Measurements from ENCODE around the gene TRIM47.

TRIM47 gene

GRCh38 chr17:75845933-75846691, 32.3 kb downstream of the TRIM47 start:
- DNase-seq (ENCODE audit: insufficient read length) (no peak), FAIRE-seq (no peak)
- TF ChIP-seq POLR2A (IDR thresholded peaks at IDR 0.05; ENCODE audit: low read depth, low read length) = no peak
- no peak for TF ChIP-seq TAF1 (IDR thresholded peaks at IDR 0.05; ENCODE audit: borderline replicate concordance, low read depth, low read length)
- TF ChIP-seq POLR2AphosphoS5 (IDR thresholded peaks at IDR 0.05; ENCODE audit: low read depth, low read length) = no peak

DNA sequence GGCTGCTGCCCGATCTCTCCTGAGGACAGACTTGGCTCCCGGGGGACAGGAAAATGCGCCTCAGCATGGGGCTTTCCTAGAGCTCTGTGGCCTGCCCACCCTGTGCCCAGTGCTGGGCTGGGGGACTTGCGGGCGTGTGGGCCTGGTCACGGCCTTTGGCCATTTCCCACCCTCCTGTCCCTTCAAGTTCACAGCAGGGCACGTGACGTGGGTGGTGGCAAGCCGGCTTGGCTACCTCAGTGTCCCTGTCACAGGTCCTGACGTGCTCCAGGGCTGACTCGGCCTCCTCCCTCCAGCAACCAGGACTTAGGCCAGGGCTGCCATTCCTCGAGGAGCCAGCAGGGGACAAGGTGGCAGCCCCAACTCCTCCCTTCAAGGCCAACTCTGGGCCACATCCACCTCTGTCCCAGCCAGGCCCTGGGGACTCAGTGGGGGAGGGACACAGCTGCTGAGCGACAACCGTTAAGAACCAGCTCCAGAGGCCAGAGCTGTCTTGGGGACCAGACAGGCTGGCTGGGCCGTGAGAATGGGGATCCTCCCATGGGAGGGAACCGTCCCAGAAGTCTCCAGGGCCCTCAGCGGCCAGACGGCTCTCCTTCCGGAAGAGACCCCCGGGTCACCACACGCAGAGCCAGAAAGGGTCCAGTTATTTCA, 33.2 kb downstream of the TRIM47 start:
- TF ChIP-seq POLR2A (IDR thresholded peaks at IDR 0.05; ENCODE audit: low read depth, low read length) (peak; percentile 61; the same call in 1 of the 2 replicates), POLR2AphosphoS5 (IDR thresholded peaks at IDR 0.05; ENCODE audit: low read depth, low read length) (no peak)
- peak; percentile 96 for DNase-seq (ENCODE audit: insufficient read length)
- FAIRE-seq = peak; percentile 95

DNA sequence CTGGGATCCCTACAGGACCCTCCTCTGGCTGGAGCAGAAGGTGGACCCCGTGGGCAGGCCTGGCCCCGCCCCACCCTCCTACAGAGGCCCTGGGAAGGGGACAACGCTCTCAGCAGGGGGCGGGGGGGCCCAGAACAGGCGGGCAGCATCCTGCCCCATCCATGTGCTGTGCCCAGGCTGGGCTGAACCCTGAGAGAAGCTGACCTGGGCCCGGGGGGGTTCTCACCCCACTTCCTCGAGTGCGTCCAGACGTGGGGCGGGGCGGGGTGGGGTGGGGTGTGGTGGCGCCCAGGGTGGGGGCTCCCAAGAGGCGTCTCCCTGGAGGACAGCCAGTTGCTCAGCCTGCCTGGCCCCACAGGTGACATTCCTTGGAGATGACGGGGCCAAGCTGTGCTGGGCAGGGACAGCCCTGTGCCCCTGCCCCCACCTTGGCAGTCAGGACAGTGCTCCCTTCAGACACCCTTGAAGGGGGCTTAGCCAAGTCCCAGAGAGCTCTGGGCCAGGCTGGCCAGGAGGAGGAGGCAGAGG, 33.8 kb downstream of the TRIM47 start:
- TF ChIP-seq TAF1 (IDR thresholded peaks at IDR 0.05; ENCODE audit: borderline replicate concordance, low read depth, low read length) (no peak), POLR2A (IDR thresholded peaks at IDR 0.05; ENCODE audit: low read depth, low read length) (no peak), POLR2AphosphoS5 (IDR thresholded peaks at IDR 0.05; ENCODE audit: low read depth, low read length) (no peak)
- DNase-seq (ENCODE audit: insufficient read length) = no peak
- no peak for FAIRE-seq

DNA sequence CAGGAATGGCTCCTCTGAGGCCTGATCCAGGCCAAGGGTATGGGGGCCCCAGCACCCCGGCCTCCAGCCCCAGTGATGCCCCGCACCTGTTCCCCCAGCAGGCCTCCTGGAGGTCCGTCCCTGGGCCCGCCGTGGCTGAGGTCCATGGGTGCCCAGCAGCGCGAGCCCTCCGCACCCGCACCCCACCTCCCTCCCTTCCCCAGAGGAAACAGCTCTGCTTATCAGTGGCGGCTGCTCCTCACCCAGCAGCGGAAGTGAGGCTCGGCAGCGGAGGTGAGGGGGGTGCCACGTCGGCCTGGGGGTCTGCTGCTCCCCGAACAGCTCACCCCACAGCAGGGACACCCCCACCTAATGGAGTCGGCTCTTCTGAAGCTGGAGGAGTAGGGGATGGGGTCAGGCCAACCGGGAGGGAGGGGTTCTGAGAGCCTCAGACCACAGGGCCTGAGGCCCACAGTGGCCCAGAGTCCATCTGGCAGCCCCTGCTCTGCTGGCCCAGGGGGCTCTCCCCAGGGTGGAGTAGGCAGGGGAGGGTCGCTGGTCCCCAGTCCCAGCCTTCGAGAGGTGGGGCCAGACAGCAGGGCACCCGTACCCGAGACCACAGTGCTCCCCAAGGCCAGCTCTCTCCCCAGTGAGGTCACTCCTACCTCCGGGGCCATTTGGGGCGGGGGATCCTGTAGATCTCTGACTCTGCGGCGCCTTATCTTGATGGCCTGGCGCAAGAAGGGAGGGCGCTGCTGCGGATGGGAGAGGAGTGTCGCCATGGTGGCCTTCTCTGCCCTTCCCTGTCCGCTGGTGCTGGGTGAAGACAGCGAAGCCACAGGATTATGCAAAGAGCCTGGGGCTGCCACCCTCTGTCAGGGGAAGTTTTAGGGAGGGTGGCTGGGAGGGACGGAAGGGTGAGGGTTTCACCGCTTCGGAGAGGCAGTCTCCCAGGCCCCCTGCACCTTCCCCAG, 34.5 kb downstream of the TRIM47 start, which contains the start of gene UNC13D:
Gene UNC13D, minus strand, starts transcription at position 828 of the 953 bp plus-strand sequence. Its CDS starts 67 bp downstream, at position 761.
- DNase-seq (ENCODE audit: insufficient read length) = peak; percentile 74
- FAIRE-seq = peak; percentile 65
- TF ChIP-seq TAF1 (IDR thresholded peaks at IDR 0.05; ENCODE audit: borderline replicate concordance, low read depth, low read length) (no peak), POLR2A (IDR thresholded peaks at IDR 0.05; ENCODE audit: low read depth, low read length) (peak; percentile 52; the same call in 1 of the 2 replicates), POLR2AphosphoS5 (IDR thresholded peaks at IDR 0.05; ENCODE audit: low read depth, low read length) (0 out of 2 replicates have a peak, but pooled peaks have one; percentile 40)

DNA sequence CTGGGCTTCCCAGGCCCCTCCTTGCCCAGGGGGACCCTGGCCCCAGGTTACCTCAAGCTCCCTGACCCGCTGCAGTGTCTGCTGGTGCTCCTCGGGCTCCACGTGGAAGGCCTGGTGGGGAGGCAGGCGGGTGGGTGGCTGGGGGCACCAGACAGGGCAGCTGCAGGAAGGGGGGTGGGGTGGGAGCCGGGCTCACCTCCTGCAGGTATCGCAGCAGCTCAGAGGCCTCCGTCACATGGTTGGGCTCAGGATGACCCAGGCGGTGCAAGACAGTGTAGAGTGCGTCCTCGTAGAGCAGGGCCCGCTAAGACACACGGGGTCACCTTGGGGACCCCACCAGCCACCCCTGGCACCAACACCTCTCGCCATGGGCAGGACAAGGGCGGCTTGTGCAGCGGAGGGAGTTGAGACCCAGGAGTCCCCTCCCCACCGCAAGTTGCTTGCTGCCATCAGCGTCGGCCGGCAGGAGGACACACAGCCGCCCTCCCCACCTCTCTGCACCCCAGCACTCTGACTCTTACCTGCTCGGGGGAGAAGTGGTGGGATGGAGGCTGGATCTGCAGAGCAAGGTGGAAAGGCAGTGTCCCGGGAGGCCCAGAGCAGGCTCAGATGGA, 35.3 kb downstream of the TRIM47 start:
- no peak for TF ChIP-seq POLR2A (IDR thresholded peaks at IDR 0.05; ENCODE audit: low read depth, low read length)
- TF ChIP-seq POLR2AphosphoS5 (IDR thresholded peaks at IDR 0.05; ENCODE audit: low read depth, low read length) = 0 out of 2 replicates have a peak, but pooled peaks have one; percentile 13
- no peak for TF ChIP-seq TAF1 (IDR thresholded peaks at IDR 0.05; ENCODE audit: borderline replicate concordance, low read depth, low read length)
- DNase-seq (ENCODE audit: insufficient read length) (no peak), FAIRE-seq (no peak)

DNA sequence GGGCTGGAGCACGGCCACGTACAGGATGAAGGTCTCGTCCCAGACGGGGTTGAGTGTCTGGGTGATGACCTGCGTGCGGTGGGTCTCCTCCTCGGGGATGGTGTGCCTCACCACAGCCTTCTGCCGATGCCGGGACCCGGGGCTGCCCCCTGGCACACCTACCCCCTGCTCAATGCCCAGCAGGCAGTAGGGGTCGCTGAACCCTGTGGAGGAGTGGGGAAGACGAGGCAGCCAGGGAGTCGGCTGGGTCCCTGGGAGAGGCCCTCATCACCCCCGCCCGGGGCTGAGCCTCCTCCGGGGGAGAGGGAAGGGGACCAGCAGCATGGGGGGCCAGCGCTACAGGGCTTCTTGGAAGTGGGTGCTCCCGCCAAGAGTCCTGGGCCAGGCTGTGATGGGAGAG, 36.0 kb downstream of the TRIM47 start:
- no peak for TF ChIP-seq TAF1 (IDR thresholded peaks at IDR 0.05; ENCODE audit: borderline replicate concordance, low read depth, low read length)
- no peak for TF ChIP-seq POLR2AphosphoS5 (IDR thresholded peaks at IDR 0.05; ENCODE audit: low read depth, low read length)
- TF ChIP-seq POLR2A (IDR thresholded peaks at IDR 0.05; ENCODE audit: low read depth, low read length) = no peak
- FAIRE-seq (no peak), DNase-seq (ENCODE audit: insufficient read length) (no peak)

GRCh38 chr17:75840799-75841164, 37.6 kb downstream of the TRIM47 start:
- DNase-seq (ENCODE audit: insufficient read length) = no peak

GRCh38 chr17:75839942-75840798, 38.2 kb downstream of the TRIM47 start:
- TF ChIP-seq TAF1 (IDR thresholded peaks at IDR 0.05; ENCODE audit: borderline replicate concordance, low read depth, low read length) (no peak), POLR2A (IDR thresholded peaks at IDR 0.05; ENCODE audit: low read depth, low read length) (no peak), POLR2AphosphoS5 (IDR thresholded peaks at IDR 0.05; ENCODE audit: low read depth, low read length) (no peak)
- DNase-seq (ENCODE audit: insufficient read length) (no peak), FAIRE-seq (no peak)

More at GRCh38 chr17:75840799-75841164, 37.6 kb downstream of the TRIM47 start:
- TF ChIP-seq TAF1 (IDR thresholded peaks at IDR 0.05; ENCODE audit: borderline replicate concordance, low read depth, low read length) = no peak
- no peak for TF ChIP-seq POLR2A (IDR thresholded peaks at IDR 0.05; ENCODE audit: low read depth, low read length)
- no peak for TF ChIP-seq POLR2AphosphoS5 (IDR thresholded peaks at IDR 0.05; ENCODE audit: low read depth, low read length)
- FAIRE-seq = no peak

GRCh38 chr17:75838410-75838809, 40.0 kb downstream of the TRIM47 start:
- FAIRE-seq (no peak), DNase-seq (ENCODE audit: insufficient read length) (no peak)
- TF ChIP-seq POLR2AphosphoS5 (IDR thresholded peaks at IDR 0.05; ENCODE audit: low read depth, low read length) = no peak
- no peak for TF ChIP-seq TAF1 (IDR thresholded peaks at IDR 0.05; ENCODE audit: borderline replicate concordance, low read depth, low read length)
- TF ChIP-seq POLR2A (IDR thresholded peaks at IDR 0.05; ENCODE audit: low read depth, low read length) = no peak

DNA sequence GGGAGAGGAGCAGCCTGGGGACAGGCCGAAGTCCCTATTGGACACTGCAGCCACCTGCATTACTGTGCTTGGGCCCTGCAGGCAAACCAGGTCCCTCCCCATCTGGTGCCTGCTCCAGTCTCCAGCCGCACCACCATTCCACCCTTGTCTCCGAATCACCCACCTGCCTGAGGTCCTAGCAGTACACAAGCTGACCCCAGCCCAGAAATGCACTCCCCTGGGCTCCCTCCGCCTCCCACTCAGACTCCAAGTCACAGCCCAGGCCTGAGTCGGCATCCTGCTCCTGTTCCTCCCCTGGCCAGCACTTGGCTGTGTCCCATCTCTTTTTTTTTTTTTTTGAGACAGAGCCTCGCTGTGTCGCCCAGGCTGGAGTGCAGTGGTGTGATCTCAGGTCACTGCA, 40.5 kb downstream of the TRIM47 start:
- no peak for TF ChIP-seq POLR2A (IDR thresholded peaks at IDR 0.05; ENCODE audit: low read depth, low read length)
- TF ChIP-seq POLR2AphosphoS5 (IDR thresholded peaks at IDR 0.05; ENCODE audit: low read depth, low read length) = no peak
- TF ChIP-seq TAF1 (IDR thresholded peaks at IDR 0.05; ENCODE audit: borderline replicate concordance, low read depth, low read length) = no peak
- DNase-seq (ENCODE audit: insufficient read length) = no peak
- FAIRE-seq = no peak
